ENCODE data around the gene RPS6KL1.

DNA sequence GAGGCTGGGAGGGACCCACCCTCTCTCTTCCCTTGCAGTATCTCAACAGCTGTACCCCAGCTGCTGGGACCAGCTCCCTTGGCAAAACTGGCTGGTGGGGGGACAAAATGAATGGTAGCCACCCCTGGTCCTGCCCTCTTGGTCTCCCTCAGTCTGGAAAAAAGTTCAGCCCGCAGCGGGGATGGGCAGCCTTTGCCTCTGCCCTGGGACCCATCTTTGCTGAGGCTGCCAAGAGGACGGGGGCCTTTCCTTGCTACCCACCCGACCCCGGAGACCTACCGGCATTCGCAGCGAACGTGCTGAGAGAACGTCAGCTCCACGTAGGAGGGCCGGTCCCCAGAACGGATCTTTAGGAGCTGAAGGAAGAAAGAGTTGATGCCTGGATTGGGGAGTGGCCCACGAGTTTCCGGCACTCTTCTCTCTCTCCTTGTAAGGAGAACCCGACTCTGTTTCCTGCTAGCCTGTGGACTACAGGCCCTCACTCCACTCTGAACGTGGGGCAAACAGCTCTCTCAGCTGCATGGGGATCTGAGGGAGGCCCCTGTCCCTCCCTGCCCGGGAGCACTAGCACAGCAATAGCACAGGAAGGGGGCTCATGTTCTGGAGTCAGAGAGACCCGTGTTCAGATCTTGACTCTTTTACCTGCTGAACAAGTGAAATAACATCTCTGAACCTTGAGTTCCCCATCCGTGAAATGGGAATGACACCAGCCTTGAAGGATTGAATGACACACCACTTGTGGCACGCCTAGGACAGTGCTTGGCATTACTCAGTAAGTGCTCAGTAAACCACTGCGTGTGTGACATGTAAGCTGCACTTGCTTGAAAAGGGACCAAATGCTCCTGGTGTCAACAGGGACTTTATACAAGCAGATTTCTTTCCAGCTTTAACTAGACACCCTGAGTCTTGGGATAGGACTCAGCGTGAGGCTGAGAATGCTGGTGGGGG is 25.4 kb upstream of the RPS6KL1 start:
- TF ChIP-seq, protein P1, sequence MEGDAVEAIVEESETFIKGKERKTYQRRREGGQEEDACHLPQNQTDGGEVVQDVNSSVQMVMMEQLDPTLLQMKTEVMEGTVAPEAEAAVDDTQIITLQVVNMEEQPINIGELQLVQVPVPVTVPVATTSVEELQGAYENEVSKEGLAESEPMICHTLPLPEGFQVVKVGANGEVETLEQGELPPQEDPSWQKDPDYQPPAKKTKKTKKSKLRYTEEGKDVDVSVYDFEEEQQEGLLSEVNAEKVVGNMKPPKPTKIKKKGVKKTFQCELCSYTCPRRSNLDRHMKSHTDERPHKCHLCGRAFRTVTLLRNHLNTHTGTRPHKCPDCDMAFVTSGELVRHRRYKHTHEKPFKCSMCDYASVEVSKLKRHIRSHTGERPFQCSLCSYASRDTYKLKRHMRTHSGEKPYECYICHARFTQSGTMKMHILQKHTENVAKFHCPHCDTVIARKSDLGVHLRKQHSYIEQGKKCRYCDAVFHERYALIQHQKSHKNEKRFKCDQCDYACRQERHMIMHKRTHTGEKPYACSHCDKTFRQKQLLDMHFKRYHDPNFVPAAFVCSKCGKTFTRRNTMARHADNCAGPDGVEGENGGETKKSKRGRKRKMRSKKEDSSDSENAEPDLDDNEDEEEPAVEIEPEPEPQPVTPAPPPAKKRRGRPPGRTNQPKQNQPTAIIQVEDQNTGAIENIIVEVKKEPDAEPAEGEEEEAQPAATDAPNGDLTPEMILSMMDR (conservative IDR thresholded peaks at IDR 0.05; ENCODE audit: low read depth, low read length), result no peak
- no peak for TF ChIP-seq EZH2 (IDR thresholded peaks at IDR 0.05; ENCODE audit: low read length, unreplicated experiment)
- no peak for TF ChIP-seq EZH2phosphoT487 (IDR thresholded peaks at IDR 0.05; ENCODE audit: borderline replicate concordance, low read length)
